Stimulated activated naive CD8-positive, alpha-beta T cell treated with anti-CD3 and anti-CD28 coated beads, Interleukin-15, amount 100 ng/mL, for 72 hours (primary cell): ENCODE data around the gene MT1G.
"Not testable (repeated sequence)": the region's sequence is repeated elsewhere in the genome, so short reads cannot be mapped to it uniquely, and the experiment has no call there.

ENCODE experiments used
- ATAC-seq: fragments of 150-1000 bp; cut with Tn5 transposase; 2 replicates; pipeline ENCODE4 v1.10.0; 2021; ENCODE audit warnings: mild to moderate bottlenecking, moderate library complexity
- DNase-seq, 2 donors: peaks; one replicate each; pipeline ENCODE4 v3.0.0; 2021 to 2022
- H3K27ac Mint-ChIP-seq, 2 donors: one replicate each; pipeline ENCODE4 v1.8.0; 2022; ENCODE audit warnings: mild to moderate bottlenecking in 2 of 2, mixed read lengths in 2 of 2, moderate library complexity in 2 of 2
- H3K27me3 Mint-ChIP-seq: one replicate; pipeline ENCODE4 v1.8.0; 2022; ENCODE audit warnings: mixed read lengths
- H3K4me1 Mint-ChIP-seq: one replicate; pipeline ENCODE4 v1.8.0; 2022; ENCODE audit warnings: mild to moderate bottlenecking, mixed read lengths
- H3K4me3 Mint-ChIP-seq, 2 donors: one replicate each; pipeline ENCODE4 v1.8.0; 2022; ENCODE audit warnings: mild to moderate bottlenecking in 2 of 2, mixed read lengths in 2 of 2, moderate library complexity in 1 of 2
- H3K9me3 Mint-ChIP-seq, 2 donors: one replicate each; pipeline ENCODE4 v1.8.0; 2022; ENCODE audit warnings: mixed read lengths in 2 of 2

Gene MT1G

DNA sequence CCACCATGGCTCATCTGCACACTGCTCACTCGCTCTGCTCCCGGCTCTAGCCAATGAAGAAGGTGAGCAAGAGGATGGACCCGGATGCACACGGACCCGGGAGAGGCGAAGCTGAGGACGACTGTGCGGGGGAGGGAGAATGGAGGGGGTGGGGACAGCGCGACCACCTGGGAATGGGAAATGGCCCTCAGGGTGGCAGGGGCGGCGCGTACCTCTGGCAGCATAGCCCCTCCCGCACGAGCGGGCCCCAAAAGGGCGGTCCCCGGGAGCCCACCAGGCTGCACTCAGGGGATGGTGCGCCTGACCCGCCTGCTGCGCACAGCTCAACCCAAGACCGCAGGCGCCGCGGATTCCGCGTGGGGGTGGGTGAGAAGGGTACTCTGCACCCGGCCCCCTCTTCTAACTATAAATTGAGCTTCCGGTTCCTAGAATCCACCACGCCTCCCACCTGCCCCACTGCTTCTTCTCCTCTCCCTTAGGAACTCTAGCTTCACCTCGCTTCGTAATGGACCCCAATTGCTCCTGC lies 7.9 kb upstream of the MT1G start:
- Mint-ChIP-seq H3K27ac (peak overlapping the region; percentile 66 to 87), H3K4me1 (peaks cover 30% of the 10 kb centered on the region), H3K9me3 (no peaks in the 10 kb centered on the region), H3K4me3 (peak overlapping the region; percentile 53 to 84), H3K27me3 (peaks cover 13% of the 10 kb centered on the region)
- ATAC-seq (peak; percentile 78), DNase-seq (peak; percentile 53 to 65)

DNA sequence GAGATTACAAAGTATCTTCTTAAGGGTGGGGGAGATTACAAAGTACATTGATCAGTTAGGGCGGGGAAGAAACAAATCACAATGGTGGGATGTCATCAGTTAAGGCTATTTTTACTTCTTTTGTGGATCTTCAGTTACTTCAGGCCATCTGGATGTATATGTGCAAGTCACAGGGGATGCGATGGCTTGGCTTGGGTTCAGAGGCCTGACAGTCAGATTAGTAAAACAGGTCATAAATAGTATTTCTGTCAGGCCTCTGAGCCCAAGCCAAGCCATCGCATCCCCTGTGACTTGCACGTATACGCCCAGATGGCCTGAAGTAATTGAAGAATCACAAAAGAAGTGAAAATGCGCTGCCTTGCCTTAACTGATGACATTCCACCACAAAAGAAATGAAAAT lies 6.7 kb upstream of the MT1G start:
- not testable (repeated sequence) for DNase-seq, H3K9me3 Mint-ChIP-seq, H3K27ac Mint-ChIP-seq, H3K4me3 Mint-ChIP-seq, ATAC-seq
- peaks cover 37% of the 10 kb centered on the region for H3K4me1 Mint-ChIP-seq
- H3K27me3 Mint-ChIP-seq: peaks cover 25% of the 10 kb centered on the region

DNA sequence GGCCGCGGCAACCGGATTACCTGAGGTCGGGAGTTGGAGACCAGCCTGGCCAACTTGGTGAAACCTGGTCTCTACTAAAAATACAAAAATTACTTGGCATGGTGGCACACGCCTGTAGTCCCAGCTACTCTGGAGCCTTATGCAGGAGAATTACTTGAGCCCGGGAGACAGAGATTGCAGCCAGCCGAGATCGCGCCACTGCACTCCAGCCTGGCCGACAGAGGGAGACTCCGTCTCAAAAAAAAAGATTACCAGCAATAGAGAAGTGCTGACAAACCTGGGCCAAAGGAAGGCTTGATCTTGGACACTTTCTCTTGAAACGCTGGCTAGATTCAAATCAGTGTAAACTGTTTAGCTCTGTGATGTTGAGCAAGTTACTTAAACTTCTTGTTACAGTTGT lies 6.1 kb upstream of the MT1G start:
- Mint-ChIP-seq H3K9me3 (no peaks in the 10 kb centered on the region), H3K27me3 (peaks cover 32% of the 10 kb centered on the region), H3K27ac (no peak overlapping the region), H3K4me3 (no peak overlapping the region), H3K4me1 (peaks cover 43% of the 10 kb centered on the region)
- ATAC-seq: peak; percentile 38
- DNase-seq: peak; percentile 38 to 39

DNA sequence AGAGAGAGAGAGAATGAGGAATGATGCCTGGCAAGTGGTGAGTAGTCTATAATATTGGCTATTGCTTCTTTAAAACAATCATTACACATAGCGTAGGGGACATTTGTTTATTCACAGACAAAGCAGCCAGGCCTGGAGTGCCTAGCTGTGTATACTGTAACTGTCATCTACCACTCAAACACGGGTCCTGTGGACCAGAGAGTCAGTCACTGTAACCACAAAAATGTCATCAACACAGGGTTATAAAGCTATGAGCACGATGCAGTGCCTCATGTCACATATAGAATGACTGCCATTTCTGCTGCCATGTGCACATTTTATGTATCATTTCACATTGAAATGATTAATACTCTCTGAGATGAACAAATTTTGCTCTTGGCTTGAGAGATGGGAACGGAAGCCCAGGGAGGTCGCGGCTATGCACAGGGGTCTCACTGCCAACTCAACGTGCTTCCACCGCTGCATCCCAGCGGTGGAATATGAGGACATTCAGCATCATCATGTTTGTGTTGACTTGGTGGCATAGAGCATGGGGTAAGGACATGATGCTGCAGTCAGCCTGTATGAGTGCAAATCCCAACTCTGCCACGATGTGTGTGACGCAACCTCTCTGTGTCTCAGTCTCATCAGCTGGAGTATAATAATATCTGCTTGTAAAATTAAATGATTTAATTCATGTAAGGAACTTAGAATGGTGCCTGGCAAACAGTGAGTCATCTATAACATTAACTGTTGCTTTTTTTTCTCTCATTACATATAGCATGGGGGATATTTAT lies 5.1 kb upstream of the MT1G start:
- peaks cover 53% of the 10 kb centered on the region for H3K4me1 Mint-ChIP-seq
- DNase-seq: no peak
- no peaks in the 10 kb centered on the region for H3K9me3 Mint-ChIP-seq
- ATAC-seq: no peak
- H3K27ac Mint-ChIP-seq: no peak overlapping the region
- H3K27me3 Mint-ChIP-seq: peaks cover 41% of the 10 kb centered on the region
- H3K4me3 Mint-ChIP-seq: no peak overlapping the region

DNA sequence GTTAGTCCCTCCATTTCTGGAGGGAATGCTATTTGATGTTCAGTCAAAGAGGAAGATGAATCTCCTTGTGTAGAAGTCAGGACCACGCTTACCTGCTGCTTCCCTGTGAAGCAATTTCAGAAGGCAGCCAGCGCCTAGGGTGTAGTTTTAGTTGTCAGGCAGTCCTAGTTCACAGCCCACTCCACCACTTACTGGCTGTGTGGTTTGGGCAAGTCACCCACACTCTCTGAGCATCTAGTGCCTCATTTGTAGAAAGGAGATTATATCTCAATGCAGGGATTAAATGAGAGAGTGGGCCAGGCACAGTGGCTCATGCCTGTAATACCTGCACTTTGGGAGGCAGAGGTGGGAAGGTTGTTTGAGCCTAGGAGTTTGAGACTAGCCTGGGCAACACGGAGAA lies 4.3 kb upstream of the MT1G start:
- DNase-seq, H3K9me3 Mint-ChIP-seq, ATAC-seq, H3K27ac Mint-ChIP-seq, H3K4me3 Mint-ChIP-seq: not testable (repeated sequence)
- peaks cover 49% of the 10 kb centered on the region for H3K27me3 Mint-ChIP-seq
- H3K4me1 Mint-ChIP-seq: peaks cover 60% of the 10 kb centered on the region

DNA sequence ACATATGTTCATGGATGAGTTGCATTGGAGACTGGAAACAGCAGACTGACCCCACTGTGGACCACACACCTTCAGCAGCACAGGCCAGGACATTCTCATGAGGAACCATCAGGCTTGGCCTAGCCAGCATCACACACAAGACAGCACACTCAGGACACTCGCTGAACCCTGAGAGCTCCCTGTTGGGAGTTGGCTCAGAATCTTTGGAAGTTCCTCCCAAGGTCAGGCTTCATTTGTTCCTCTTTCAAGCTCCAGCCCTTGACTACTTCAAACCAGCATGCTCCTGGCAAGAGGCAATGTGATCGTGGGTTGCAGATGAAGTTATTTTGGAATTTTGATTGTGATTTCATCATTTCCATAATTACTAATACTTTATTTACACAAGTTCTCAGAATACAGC lies 3.8 kb upstream of the MT1G start:
- Mint-ChIP-seq H3K4me1 (peaks cover 55% of the 10 kb centered on the region), H3K27me3 (peaks cover 54% of the 10 kb centered on the region)
- H3K27ac Mint-ChIP-seq, DNase-seq, H3K9me3 Mint-ChIP-seq, ATAC-seq, H3K4me3 Mint-ChIP-seq: not testable (repeated sequence)

- H3K4me1 Mint-ChIP-seq: peaks cover 44% of the 10 kb centered on the region
- peak overlapping the region; percentile 25 to 63 for H3K4me3 Mint-ChIP-seq
- DNase-seq (no peak), ATAC-seq (no peak)
- H3K27me3 Mint-ChIP-seq: peaks cover 61% of the 10 kb centered on the region
- H3K9me3 Mint-ChIP-seq: no peaks in the 10 kb centered on the region
- no peak overlapping the region for H3K27ac Mint-ChIP-seq
Measured at GRCh38 chr16:56670620-56670934, 2.7 kb upstream of the MT1G start.

DNA sequence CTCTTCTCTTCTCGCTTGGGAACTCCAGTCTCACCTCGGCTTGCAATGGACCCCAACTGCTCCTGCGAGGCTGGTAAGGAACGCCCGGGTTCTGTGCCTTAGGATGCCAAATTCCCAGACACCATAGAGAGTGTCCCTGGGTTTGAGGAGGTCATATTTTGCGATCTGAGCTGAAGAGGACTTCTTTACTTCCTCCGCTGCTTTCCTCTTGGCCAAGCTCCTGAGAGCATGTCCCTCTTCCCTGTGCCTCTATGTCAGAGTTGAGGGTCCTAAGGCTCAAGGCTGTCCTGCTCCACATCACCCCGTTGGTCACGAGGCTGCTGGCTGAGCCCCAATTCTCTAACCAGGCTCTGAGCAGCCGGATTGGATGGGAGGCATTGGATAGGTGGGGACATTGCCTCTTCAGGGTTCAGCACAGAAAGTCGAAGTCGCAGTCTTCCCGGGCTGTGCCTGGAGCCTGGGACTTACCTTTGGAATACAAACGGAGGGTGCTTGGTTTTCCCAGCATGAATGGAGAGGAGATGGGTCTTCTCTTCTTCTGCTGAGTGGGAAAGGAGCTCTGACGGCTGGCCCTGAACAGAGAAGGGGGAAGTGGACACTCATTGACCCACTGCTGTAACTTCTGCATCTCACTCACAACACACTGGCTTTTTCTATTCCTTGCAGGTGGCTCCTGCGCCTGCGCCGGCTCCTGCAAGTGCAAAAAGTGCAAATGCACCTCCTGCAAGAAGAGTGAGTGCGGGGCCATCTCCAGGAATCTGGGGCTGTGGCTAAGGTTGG lies 2.2 kb upstream of the MT1G start:
- Mint-ChIP-seq H3K9me3 (no peaks in the 10 kb centered on the region), H3K4me3 (peak overlapping the region; percentile 71 to 81), H3K27me3 (peaks cover 67% of the 10 kb centered on the region), H3K4me1 (peaks cover 39% of the 10 kb centered on the region), H3K27ac (no peak overlapping the region)
- ATAC-seq (no peak), DNase-seq (no peak)

- Mint-ChIP-seq H3K27me3 (peaks cover 68% of the 10 kb centered on the region), H3K4me3 (peak within 1 kb of the TSS; percentile 71 to 81), H3K9me3 (no peaks in the 10 kb centered on the region), H3K4me1 (peaks cover 33% of the 10 kb centered on the region), H3K27ac (peak within 1 kb of the TSS in 1 of 2 donors; percentile 57)
- DNase-seq (peak; percentile 28 to 59), ATAC-seq (peak; percentile 56)
Measured at GRCh38 chr16:56669005-56669839, 1.4 kb upstream of the MT1G start, which contains the start of gene MT1H. MT1H (plus strand) TSS chr16:56669814; CDS start chr16:56669885, 71 bp downstream.

- Mint-ChIP-seq H3K27me3 (peaks cover 53% of the 10 kb centered on the region), H3K4me1 (peaks cover 51% of the 10 kb centered on the region)
- H3K4me3 Mint-ChIP-seq, H3K9me3 Mint-ChIP-seq, ATAC-seq, H3K27ac Mint-ChIP-seq, DNase-seq: not testable (repeated sequence)
Measured at GRCh38 chr16:56665286-56666261, 2.3 kb downstream of the MT1G start.

GRCh38 chr16:56664506-56664905 lies 3.4 kb downstream of the MT1G start:
- Mint-ChIP-seq H3K4me1 (peaks cover 44% of the 10 kb centered on the region), H3K27ac (no peak overlapping the region), H3K9me3 (no peaks in the 10 kb centered on the region), H3K27me3 (peaks cover 42% of the 10 kb centered on the region), H3K4me3 (no peak overlapping the region)
- DNase-seq (no peak), ATAC-seq (no peak)

GRCh38 chr16:56662357-56663354 lies 5.2 kb downstream of the MT1G start:
- Mint-ChIP-seq H3K4me1 (peaks cover 40% of the 10 kb centered on the region), H3K27ac (peak overlapping the region; percentile 95 to 97), H3K27me3 (peaks cover 24% of the 10 kb centered on the region), H3K4me3 (peak overlapping the region; percentile 94), H3K9me3 (no peaks in the 10 kb centered on the region)
- ATAC-seq (peak; percentile 61), DNase-seq (peak in 1 of 2 donors; percentile 47)

- Mint-ChIP-seq H3K27me3 (no peaks in the 10 kb centered on the region), H3K4me3 (peak overlapping the region; percentile 96 to 97), H3K27ac (peak overlapping the region in 1 of 2 donors; percentile 77), H3K9me3 (no peaks in the 10 kb centered on the region), H3K4me1 (peaks cover 39% of the 10 kb centered on the region)
- DNase-seq (no peak), ATAC-seq (no peak)
Measured at GRCh38 chr16:56658327-56658875, 9.5 kb downstream of the MT1G start.
